Measurements from ENCODE around the gene GPR108.

DNA sequence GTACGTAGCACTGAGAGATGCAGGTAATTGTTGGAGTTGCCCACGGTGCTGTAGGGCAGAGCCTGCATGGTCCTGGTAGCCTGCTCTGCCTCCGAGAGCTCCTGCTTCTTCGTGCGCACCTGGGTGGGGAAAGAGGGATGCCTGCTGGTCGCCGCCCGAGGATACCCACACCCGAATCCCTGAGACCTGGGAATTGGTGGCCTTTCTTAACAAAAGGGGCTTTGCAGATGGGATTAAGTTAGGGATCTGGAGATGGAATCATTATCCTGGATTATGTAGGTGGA, 26.4 kb downstream of the GPR108 start:
- no peak for TF ChIP-seq CTCF (conservative IDR thresholded peaks at IDR 0.05; ENCODE audit: low read length)
- no peak for TF ChIP-seq EZH2phosphoT487 (IDR thresholded peaks at IDR 0.05; ENCODE audit: borderline replicate concordance, low read depth, low read length)
